ENCODE measurements around the gene LCAT. TPM values are rescaled to one million over a fixed set of nuclear protein-coding genes. Genes with fewer than 3 reads are reported as not detected.

The LCAT gene
- polyA plus RNA-seq, 1 of the 3 experiments (the other 2 are of a cell fraction) = 11.1 TPM

- ChIA-PET CTCF (interaction anchor here (0.5 to 28.1 kb wide), 21 partner anchors 8 to 1868 kb away, joined by 3 to 564 read pairs (median 5); partner anchors contain the start of genes CARMIL2, CTRL, EDC4 and NFATC3), POLR2A (interaction anchor here (1.0 to 1.6 kb wide), 2 partner anchors 8 to 53 kb away, joined by 3 to 4 read pairs; no protein-coding TSS in a partner anchor)
- TF ChIP-seq TEAD4 (IDR thresholded peaks at IDR 0.05; ENCODE audit: borderline replicate concordance, insufficient read depth) (no peak), SMC3 (IDR thresholded peaks at IDR 0.05; ENCODE audit: low read depth, low read length) (peak; percentile 17; the same call in 1 of the 2 replicates), CTCF (IDR thresholded peaks at IDR 0.05) (peak; percentile 73), MXI1 (IDR thresholded peaks at IDR 0.05; ENCODE audit: low read depth, low read length) (peak; percentile 70; the same call in 1 of the 2 replicates), RAD21 (IDR thresholded peaks at IDR 0.05; ENCODE audit: low read length) (peak; percentile 63)
Measured at GRCh38 chr16:67942200-67942509, 1.8 kb downstream of the LCAT start.

GRCh38 chr16:67941469-67942199, 2.3 kb downstream of the LCAT start:
- WGBS (ENCODE audit: low lambda C conversion rate) = 94% methylated on average over 8 of the region's 9 CpGs
- Histone ChIP-seq H3K27ac (ENCODE audit: low read depth in 2 of 2, low read length in 1 of 2) (no peak overlapping the region), H3K9me3 (no peaks in the 10 kb centered on the region), H3K9ac (no peak overlapping the region), H3K79me2 (ENCODE audit: insufficient read depth) (peaks cover 26% of the 10 kb centered on the region), H3K9me2 (no peaks in the 10 kb centered on the region), H3F3A (replicated peaks; ENCODE audit: insufficient read depth) (peaks cover 27% of the 10 kb centered on the region), H2AFZ (ENCODE audit: low read depth) (no peak overlapping the region), H3K4me1 (ENCODE audit: control insufficient read depth in 1 of 2, insufficient read depth in 2 of 2, low read depth in 1 of 2, low read length in 1 of 2) (peaks cover 5 to 28% of the 10 kb centered on the region in 2 experiments; a peak in 2 of 4 replicates), H3K4me3 (ENCODE audit: low read depth in 2 of 2, low read length in 1 of 2) (peak overlapping the region in 1 of 2 experiments; percentile 16; a peak in 1 of 4 replicates), H3K27me3 (ENCODE audit: insufficient read depth) (no peaks in the 10 kb centered on the region), H3K36me3 (replicated peaks in 1 of 2; ENCODE audit: control insufficient read depth in 1 of 2, insufficient read depth in 2 of 2, low read length in 1 of 2) (peaks cover 12 to 44% of the 10 kb centered on the region in 2 experiments), H3K4me2 (no peak overlapping the region), H4K20me1 (ENCODE audit: insufficient read depth) (peaks cover 13% of the 10 kb centered on the region; the same call in 1 of the 2 replicates)
- ChIA-PET CTCF (interaction anchor here (0.6 to 28.1 kb wide), 22 partner anchors 9 to 296 kb away, joined by 3 to 564 read pairs (median 5); partner anchors contain the start of genes CARMIL2, CTRL, EDC4 and NFATC3), POLR2A (interaction anchor here (1.0 to 1.6 kb wide), 3 partner anchors 8 to 53 kb away, joined by 3 to 4 read pairs (median 4); no protein-coding TSS in a partner anchor)
- DNase-seq = no peak
- TF ChIP-seq SIN3A (IDR thresholded peaks at IDR 0.05; ENCODE audit: borderline replicate concordance, low read depth, low read length) (no peak), TAF1 (IDR thresholded peaks at IDR 0.05; ENCODE audit: borderline replicate concordance, low read depth, low read length) (no peak), TEAD4 (IDR thresholded peaks at IDR 0.05; ENCODE audit: borderline replicate concordance, insufficient read depth) (no peak), USF1 (IDR thresholded peaks at IDR 0.05; ENCODE audit: borderline replicate concordance, low read depth) (no peak), CTCF (IDR thresholded peaks at IDR 0.05) (no peak), FOSL2 (IDR thresholded peaks at IDR 0.05; ENCODE audit: borderline replicate concordance, low read depth) (no peak), SMC3 (IDR thresholded peaks at IDR 0.05; ENCODE audit: low read depth, low read length) (no peak), RCOR1 (IDR thresholded peaks at IDR 0.05; ENCODE audit: low read length) (no peak), MEF2A (IDR thresholded peaks at IDR 0.05; ENCODE audit: borderline replicate concordance, low read depth) (no peak), FOXJ3 (CRISPR knock-in tag; IDR thresholded peaks at IDR 0.05) (no peak), ELF1 (IDR thresholded peaks at IDR 0.05) (no peak), IRF3 (IDR thresholded peaks at IDR 0.05; ENCODE audit: low read depth, low read length) (no peak), GABPA (IDR thresholded peaks at IDR 0.05; ENCODE audit: low read depth) (no peak), NRF1 (IDR thresholded peaks at IDR 0.05; ENCODE audit: low read depth, low read length) (no peak), TCF12 (IDR thresholded peaks at IDR 0.05) (no peak), MXI1 (IDR thresholded peaks at IDR 0.05; ENCODE audit: low read depth, low read length) (no peak), CHD2 (IDR thresholded peaks at IDR 0.05; ENCODE audit: low read length, partially characterized antibody) (no peak)

More at GRCh38 chr16:67942200-67942509, 1.8 kb downstream of the LCAT start:
- H3K9me3 ChIP-seq = no peaks in the 10 kb centered on the region
- peak; percentile 85 for DNase-seq
- no peak overlapping the region; a peak in 1 of 4 replicates for H3K27ac ChIP-seq (ENCODE audit: low read depth in 2 of 2, low read length in 1 of 2)
- peaks cover 13% of the 10 kb centered on the region; the same call in 1 of the 2 replicates for H4K20me1 ChIP-seq (ENCODE audit: insufficient read depth)
- no peak overlapping the region for H2AFZ ChIP-seq (ENCODE audit: low read depth)
- peaks cover 27% of the 10 kb centered on the region for H3F3A ChIP-seq (replicated peaks; ENCODE audit: insufficient read depth)
- H3K4me2 ChIP-seq = no peak overlapping the region
- H3K9ac ChIP-seq = no peak overlapping the region
- H3K27me3 ChIP-seq (ENCODE audit: insufficient read depth) = no peaks in the 10 kb centered on the region
- no peaks in the 10 kb centered on the region for H3K9me2 ChIP-seq
- H3K79me2 ChIP-seq (ENCODE audit: insufficient read depth) = peaks cover 21% of the 10 kb centered on the region
- peaks cover 12 to 49% of the 10 kb centered on the region in 2 experiments for H3K36me3 ChIP-seq (replicated peaks in 1 of 2; ENCODE audit: control insufficient read depth in 1 of 2, insufficient read depth in 2 of 2, low read length in 1 of 2)
- H3K4me3 ChIP-seq (ENCODE audit: low read depth in 2 of 2, low read length in 1 of 2) = peak overlapping the region in 1 of 2 experiments; percentile 16; a peak in 1 of 4 replicates
- H3K4me1 ChIP-seq (ENCODE audit: control insufficient read depth in 1 of 2, insufficient read depth in 2 of 2, low read depth in 1 of 2, low read length in 1 of 2) = peaks cover 4 to 25% of the 10 kb centered on the region in 2 experiments; a peak in 2 of 4 replicates
- WGBS (ENCODE audit: low lambda C conversion rate) = 94% methylated on average over 3 of the region's 6 CpGs

All from SK-N-SH (cell line).